Measurements from ENCODE around the gene JAGN1.

DNA sequence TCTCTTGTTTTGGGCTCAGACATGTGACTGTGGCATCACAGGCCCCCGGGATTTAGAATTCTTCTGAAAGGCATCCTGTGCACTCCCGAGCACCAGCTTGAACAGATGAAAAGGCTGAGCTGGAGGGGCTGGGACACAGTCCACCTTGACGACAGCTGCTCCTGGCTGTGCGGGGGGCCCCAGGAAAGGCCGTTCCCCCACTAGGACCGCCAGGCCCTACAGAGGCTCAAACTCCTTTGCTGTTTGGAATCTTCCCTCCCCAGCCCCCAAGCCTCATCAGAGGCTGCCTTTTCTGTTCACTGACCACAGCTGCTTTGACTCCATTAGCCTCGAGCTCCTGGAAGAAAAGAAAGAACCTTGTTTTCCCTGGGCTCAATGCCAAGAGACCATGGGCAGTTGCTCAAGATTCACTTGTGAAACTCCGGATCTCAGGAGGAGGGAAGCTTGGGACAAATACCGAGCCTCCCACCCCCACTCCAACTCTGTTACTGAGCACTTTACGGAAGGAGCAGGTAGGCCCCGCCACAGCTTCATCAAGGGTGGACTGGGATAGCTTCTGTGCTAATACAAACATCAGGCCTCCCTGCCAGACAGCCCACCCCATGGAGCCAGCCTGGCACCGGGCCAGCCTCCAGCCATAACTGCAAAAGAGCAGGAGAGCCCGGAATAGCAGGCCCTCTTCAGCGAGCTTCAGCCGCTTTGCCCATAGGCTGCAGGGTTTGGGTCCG is 26.0 kb upstream of the JAGN1 start:
- TF ChIP-seq CTCF (conservative IDR thresholded peaks at IDR 0.05; ENCODE audit: low read length) = no peak
- TF ChIP-seq EZH2phosphoT487 (IDR thresholded peaks at IDR 0.05; ENCODE audit: borderline replicate concordance, low read depth, low read length) = no peak

Measured in OCI-LY7 (cell line).